Activated naive CD8-positive, alpha-beta T cell treated with anti-CD3 and anti-CD28 coated beads, Interleukin-2, amount 50 U/mL, for 16 hours (primary cell): Measurements from ENCODE around the gene IL10.
"Not testable (repeated sequence)": the region's sequence is repeated elsewhere in the genome, so short reads cannot be mapped to it uniquely, and the experiment has no call there.

Experiments
- DNase-seq: peaks from one replicate; pipeline ENCODE4 v3.0.0-alpha.2; 2020; ENCODE audit warnings: low read depth, low spot score

IL10 gene

DNA sequence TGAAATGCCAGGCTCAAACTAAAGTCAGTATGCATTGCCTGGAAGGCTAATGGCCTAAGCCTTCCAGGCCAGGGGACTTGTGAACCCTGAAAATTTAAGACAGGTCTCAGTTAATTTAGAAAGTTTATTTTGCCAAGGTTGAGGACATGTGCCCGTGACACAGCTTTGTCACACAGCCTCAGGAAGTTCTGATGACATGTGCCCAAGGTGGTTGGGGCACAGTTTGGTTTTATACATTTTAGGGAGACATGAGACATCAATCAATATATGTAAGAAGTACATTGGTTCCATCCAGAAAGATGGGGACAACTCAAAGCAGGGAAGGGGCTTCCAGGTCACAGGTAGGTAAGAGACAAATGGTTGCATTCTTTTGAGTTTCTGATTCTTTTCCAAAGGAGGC lies 6.5 kb downstream of the IL10 start:
- not testable (repeated sequence) for DNase-seq

DNA sequence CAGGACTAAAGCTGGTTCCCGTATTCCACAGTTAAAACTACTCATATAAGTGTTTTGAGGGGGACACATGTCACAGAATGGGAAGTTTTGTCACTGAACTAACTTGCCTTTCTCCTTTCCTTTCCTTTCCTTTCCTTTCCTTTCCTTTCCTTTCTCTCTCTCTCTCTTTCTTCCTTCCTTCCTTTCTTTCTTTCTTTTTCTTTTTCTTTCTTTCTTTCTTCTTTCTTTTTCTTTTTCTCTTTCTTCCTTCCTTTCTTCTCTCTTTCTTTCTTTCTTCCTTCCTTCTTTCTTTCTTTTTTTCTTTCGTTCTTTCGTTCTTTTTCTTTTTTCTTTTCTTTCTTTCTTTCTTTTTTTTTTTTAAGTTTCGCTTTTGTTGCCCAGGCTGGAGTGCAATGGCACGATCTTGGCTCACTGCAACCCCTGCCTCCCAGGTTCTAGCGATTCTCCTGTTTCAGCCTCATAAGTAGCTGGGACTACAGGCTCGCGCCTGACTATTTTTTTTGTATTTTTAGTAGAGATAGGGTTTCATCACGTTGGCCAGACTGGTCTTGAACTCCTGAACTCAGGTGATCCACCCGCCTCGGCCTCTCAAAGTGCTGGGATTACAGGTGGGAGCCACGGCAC lies 9.4 kb downstream of the IL10 start:
- not testable (repeated sequence) for DNase-seq

DNA sequence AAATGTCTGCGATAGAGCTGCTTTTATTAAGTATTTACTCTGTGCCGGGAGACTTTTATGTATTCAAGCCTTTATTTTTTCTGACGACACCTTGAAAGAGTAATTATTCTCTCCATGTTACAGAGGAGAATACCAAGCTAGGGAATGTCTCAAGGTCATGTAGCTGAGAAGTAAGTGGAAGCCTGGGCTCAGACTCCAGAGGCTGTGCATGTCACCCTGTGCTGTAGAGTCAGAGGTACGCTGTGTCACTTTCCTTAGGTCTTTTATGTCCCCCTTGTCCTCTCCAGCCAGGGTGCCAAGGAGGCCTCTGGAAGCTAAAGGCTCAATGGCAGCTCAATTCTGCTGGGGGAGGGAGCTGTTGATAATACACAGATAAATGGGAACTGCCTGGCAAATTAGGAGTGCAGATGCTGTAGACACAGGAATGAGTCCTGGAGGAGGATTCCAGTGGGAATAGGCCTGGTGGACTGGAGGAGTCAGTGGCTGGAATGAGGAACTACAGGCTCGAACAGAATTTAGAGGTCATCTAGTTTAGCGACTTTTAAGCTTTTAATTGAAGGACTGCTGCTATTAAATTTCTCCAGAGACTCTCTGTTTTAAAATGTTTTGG lies 11.0 kb downstream of the IL10 start:
- no peak for DNase-seq

DNA sequence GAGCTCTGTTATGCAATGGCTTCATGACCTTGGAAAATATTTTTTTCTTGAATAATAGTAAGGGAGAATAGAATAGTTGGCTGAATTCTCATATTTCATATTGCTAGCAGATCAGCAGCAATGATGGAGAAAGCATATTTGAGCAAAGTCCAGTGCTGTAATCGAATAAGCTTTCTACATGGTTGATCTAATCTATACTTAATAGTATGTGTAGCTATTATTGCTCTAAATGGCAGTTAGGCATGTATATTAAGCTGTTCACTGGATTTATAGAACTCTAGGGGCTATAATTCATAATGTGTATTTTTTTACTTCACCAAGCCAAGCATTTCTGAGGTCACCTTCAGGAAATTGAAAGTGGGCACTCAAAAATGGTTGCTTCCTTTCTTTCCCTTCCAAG lies 11.7 kb downstream of the IL10 start:
- no peak for DNase-seq

DNA sequence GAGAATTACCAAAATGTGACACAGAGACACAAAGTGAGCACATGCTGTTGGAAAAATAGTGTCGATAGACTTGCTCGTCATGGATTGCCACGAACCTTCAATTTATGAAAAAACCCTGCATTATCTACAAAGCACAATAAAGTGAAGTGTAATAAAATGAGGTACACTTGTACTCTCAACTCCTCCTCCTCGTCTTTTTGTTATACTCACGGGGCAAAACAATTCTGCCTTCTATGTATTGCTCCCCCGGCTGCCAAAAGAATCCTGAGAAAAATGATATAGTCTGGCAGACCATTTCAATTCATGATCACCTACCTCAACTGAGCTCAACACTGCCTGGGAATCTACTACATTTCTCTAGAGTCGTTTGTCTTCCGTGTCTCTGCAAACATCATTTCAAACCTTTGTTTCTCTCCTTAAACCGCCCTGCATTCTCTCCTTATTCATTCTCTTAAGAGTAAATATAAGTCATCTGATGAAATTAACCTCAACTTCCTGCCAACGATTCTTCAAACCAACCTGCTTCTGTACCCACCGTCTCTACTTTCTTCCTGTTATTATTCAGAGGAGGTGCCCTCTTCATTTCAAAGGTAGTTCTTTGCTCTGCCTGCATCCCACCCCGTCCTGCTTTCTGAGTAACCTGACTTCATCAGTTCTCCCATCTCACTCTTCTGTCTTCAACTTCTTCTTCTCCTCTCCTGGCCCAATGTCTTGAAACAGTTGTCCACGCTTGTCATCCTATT lies 14.6 kb downstream of the IL10 start:
- no peak for DNase-seq

DNA sequence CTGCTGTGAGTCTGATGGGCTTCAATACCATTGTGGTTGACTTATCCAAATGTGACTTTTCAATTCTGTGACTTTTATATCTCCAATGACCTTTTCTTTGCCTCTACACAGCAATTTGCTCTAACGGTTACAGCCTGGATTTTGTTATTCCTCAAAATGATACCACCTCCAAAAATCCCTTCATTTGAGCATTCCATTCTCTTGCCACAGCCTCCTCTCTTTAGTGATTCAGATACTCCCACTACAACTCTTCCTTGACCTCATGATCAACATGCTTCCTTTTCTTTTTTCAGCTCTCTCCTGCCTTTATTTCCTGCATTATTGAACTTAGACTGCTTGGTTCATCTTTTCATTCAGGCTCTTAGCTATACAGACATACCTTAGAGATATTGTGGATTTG lies 18.3 kb downstream of the IL10 start:
- DNase-seq = no peak

DNA sequence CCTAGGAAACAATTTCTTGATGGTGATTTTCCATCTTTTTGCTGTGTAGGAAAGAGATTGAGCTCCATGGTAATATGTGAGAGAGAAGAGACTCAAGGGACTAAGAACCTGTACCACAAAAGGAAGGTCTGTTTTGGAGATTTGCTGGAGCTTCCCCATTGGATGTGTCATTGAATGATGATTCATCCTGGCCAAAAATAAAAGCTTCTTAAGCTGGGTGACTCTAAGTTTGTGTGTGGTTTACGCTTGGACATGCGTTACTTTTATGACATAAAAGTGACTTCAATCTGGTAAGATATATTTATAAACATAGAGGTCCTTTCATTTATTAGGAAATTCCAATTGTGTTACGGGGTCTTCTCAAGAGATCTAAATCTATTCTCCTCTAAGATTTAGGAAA lies 19.2 kb downstream of the IL10 start:
- no peak for DNase-seq

DNA sequence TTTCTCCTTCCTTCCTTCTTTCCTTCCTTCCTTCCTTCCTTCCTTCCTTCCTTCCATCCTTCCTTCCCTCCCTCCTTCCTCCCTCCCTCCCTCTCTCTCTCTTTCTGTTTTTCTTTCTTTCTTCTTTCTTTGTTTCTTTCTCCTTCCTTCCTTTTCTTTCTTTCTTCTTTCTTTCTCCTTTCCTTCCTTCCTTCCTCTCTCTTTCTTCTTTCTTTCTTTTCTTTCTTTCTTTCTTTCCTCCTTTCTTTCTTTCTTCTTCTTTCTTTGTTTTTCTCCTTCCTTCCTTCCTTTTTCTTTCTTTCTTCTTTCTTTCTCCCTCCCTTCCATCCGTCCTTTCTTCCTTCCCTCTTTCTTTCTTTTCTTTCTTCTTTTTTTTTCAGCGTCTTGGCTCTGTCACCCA lies 19.8 kb downstream of the IL10 start:
- no peak for DNase-seq

DNA sequence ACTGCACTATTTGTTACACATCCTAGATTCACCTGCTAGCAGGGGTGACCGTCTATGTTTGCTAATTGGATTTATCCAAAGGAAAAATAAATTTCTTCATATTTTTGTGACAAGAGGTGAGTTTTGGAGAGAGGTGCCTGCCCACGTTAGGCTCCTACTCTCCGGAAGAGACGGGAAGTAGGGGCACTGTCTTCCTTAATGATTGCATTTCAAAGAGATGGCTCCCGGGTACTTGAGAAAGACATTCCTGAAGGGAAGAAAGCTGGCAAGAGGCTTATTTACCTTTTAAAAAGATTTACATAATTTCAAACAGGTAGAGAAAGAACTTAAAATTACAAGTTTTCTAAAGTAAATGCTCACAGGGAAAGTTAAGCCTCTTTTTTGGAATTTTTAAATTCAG lies 20.4 kb downstream of the IL10 start:
- no peak for DNase-seq

DNA sequence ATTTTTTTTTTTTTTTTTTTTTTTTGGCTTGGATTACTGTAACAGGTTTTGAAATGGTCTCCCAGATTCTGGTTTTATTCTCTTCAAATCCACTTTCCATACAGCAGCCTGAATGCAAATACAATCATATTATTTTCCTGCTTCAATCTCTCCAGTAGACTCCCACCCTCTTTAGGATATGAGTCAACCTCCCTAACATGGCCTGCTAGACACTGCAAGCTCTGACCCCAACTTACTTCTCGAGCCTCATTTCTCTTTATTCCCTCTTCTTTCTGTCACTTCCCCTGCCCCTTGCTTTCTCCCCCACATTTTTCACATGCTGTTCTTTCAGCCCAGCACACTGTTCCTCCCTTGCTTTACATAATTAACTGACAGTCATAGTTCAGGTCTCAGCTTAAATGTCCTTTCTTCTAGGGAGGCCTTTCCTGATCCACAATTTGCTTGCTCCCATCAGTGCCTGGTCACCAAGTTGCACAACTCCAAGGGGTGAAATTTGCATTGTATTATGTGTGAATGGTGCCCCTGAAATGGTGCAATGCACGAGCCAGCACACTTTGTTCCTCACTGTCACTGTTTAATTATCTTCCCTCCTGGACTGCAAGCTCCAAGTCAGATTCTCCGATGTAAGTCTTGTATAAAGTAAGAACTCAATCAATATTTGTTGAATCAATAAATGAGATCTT lies 23.8 kb downstream of the IL10 start:
- DNase-seq = no peak

DNA sequence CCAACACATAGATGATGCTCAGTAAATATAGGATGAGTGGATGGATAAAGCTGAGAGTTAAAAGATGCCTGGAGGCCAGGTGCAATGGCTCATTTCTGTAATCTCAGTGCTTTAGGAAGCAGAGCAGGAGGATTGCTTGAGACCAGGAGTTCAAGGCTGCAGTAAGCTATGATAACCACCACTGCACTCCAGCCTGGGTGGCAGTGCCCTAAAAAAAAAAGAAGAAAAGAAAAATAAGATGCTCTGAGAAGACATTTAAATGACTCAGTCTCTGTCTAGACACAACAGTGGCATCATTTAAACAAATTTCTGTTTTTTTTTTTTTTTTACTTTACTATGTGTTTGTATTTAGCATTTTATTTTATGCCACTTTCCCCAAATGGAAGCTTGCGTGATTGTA lies 27.0 kb downstream of the IL10 start:
- DNase-seq = no peak

DNA sequence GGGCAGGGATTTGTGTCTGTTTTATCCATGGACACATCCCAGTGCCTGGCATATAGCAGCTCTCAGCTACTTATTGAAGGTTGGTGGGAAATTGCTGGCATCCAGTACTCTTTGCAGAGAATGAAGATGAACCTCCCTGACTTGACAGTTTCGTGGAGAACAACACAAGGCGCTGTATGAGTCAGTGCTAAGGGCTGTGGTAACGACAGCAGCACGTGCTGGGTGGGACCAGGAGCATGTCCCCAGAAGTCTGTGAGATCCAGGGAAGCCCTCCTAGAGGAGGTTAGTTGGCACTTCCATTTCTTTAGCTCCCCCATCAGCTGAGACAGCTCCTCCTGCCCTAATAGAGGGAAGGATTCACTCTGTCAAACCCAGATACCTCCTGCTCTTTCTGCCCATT lies 27.6 kb downstream of the IL10 start:
- DNase-seq = no peak

DNA sequence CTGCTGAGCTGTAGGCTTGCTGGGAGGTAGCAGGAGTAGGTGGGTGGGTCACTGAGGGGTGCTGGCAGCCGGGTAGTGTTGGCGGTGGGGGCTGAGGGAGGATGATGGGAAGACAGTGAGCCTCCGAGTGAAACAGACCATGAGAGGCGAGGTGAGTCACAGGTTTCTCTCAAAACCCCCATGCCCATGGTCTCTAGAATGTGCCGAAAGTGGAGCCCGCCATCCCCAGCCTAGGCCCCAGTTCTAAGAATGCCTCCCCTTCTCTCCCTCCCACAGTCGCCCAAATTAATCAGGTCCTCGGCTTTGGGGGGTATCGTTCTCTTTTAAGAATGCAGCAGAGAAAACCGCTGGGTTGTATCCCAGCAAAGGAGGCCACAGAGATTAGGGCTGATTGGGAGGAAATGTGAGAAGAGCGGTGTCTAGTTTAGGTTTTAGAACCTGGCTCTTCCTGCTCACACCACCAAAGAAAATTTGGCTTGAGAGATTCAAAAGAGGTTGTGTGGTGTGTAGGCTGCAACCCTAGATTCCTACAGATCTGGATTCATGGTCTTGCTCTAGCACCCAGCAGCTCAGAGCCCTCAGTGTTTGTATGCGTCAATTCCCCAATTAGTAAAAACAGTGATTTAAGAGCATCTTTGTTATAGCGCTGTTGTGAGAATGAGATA lies 29.4 kb downstream of the IL10 start:
- DNase-seq = no peak

DNA sequence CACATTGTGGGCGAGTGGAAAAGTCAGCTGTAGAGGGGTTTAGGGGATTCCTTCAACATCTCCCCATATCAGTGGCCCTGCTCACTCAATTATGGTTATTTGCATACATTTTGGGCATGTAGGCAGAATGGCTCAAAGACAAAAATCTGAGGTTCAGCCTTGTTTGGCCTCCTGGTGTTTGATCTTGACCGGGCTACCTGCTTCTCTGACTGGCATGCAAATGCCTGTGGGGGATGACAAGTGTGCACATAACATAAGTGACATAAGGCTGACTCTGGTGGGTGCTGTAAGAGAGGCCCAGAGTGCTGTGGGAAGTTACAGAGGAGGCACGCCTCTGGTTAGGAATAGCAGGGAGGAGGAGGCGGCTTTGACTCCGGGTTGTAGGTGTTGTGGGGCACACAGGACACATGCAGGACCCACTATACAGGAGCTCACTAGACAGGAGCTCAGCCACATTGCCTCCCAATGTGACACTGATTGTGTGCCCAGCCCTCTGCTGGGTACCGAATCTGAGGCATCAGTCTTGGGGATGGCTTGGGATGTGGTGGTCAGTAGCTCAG lies 31.1 kb downstream of the IL10 start:
- no peak for DNase-seq

DNA sequence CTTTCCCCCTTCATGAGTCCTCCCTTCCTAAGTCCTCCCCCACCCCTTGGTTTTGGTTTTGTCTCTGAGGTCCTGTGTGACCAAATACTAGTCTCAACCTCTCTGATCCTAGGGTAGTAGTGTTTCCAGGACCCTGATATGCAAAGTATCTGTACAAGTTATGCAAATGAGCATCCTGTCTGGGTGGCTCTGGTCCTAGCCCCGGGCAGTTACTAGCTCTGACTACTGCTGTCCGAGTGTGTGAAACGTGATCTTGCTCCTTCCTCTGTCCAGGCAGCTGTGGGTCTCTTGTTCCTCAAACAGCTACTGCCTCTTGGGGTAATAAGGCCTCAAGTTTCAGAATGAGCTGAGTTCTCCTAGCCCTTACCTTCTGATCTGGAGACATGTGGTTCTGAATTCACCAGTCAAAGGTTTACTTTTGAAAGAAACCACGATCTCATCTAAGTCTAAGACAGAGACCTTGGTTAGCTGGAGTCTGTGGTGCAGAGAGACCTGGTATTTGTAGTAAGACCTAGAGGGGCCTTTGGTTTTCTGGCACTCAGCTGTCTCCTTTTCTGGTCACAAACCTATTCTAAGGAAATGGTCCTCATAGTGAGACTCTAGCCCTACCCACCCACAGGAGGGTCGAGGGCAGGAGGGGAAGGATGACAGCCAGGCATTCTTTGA lies 32.8 kb downstream of the IL10 start:
- DNase-seq = no peak

DNA sequence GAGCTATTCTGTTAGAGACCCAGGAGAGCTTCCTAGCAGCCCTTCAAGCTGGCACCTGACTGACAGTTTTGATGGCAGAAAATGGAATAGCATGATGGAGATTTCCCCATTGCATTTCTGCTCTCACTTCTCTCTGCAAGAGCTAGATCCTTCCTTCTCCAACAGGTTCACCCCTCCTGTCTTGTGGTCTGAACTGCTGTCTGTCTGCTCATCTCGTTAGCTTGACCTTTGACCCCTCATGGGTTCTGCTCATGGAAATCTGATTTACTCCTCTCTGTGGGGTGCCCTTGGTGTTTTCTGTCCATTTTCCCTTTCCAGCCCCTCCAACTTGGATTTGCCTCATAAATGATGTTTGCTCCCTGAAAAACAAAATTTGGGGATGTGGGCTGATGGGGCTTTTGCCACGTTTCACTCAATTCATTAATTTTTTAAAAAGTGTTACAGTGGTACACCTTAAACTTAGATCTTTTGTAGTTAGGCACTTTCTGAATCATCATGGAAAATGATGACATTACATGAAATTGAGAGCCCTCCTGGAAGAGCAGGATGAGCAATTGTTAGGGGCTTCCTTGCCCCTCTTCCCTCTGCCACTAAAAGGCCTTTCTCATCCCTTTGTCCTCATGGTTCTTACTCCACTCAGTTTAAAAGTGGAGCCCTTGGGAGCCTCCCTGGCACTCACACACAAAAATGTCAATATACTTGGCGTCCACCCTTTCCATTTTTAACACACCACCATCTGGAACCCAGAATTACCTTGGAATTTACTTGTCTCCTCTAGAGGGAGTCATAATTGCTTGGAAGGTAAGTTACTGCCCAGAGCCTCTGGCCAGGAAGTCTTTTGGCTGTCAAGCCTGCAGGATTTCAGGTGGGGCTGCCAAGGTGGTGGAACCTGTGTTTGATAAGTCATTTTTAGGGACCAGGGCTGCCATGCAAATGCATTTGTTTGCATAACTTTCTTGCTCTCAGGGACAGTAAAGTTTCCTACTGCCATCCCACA lies 33.6 kb downstream of the IL10 start:
- no peak for DNase-seq

DNA sequence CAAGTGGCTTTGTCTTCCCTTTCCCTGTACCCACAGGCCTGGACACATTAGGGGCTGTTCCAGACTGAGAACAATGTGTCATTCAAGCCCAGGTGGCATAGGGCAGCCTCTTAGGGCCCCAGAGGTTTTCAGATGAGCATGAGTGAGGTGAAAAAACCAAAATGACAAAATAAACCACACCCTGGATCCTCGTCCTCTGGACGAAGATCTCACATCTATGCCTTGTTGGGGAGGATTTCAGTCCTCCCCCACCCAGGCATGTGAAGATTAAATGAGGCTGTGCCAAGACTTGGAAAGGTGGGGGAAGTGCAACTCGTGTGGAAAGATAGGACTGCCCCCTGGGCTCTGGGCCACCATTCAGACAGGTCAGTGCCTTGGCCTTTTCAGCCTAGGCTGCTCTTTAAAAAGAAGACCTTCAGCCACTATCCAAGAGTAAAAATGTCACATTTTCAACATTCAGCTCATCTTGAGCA lies 34.5 kb downstream of the IL10 start:
- DNase-seq = no peak

DNA sequence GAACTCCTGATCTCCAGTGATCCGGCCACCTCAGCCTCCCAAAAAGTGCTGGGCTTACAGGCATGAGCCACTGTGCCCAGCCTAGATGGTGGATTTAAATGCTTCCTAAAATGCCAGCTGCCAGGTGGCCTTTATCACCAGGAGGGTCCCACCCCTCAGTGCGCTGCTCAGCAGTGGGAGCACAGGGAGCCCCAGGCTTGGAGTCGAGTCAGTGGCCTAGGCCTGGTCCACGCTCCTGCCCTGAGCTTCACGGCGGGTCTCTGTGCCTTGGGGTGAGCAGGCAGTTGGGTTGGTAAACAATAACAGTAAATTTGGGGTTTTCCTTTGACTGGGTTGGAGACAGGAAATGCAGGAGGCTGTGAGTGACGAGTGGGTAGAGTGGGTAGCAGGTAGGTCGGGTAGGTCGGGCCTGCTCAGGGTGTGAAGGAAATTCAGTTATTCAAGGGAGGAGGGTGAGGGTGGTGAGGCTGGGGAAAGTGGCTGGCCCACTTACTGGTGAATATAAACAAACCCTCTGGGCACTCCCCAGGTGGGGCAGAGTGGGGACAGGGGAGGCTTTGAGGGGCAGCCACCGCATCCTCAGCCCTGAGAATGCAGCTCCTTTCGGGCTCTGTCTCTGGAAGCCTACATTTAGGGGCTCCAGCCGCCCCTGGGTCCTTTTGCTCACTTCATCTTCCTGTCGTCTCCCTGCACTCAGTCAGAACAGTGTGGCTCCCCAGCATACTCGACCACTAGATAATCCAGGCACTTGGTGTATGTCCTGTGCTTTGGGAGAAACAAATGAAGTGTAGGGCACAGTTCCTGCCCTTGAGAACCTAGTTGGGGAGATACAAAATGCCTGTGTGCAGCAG lies 35.2 kb downstream of the IL10 start:
- DNase-seq = no peak

DNA sequence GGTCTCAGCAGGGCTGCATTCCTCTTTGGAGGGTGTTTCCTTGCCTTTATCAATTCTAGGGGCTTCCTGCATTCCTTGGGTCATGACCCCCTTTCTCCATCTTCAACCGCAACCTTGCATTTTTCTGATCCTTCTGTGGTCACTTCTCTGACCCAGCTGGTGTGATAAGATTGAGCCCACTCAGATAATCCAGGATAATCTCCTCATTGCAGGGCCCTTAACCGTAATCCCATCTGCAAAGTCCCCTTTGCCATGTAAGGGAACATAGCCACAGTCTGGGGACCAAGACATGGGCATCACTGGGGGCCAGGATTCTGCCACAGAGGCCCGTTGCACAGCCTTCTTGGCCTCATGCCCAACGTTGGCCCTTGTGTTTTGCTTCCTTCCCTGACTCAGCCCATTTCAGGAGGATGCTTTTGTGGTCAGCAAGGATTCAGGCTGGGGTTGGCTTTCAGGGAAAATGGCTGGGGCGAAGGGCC lies 36.7 kb downstream of the IL10 start:
- no peak for DNase-seq
